ENCODE data around the gene RBP4.
"Not testable (repeated sequence)": the region's sequence is repeated elsewhere in the genome, so short reads cannot be mapped to it uniquely, and the experiment has no call there.

RBP4 gene

GRCh38 chr10:93566435-93567276, 34.4 kb downstream of the RBP4 start, which contains the start of gene FFAR4:
TSS of gene FFAR4 (plus strand) at chr10:93566665. CDS start at chr10:93566721, 56 bp downstream.
- DNase-seq (ENCODE audit: low read depth in 2 of 2): no peak

GRCh38 chr10:93565446-93565845, 35.6 kb downstream of the RBP4 start:
- DNase-seq (ENCODE audit: low read depth in 2 of 2): no peak

GRCh38 chr10:93560541-93560940, 40.5 kb downstream of the RBP4 start:
- no peak for DNase-seq (ENCODE audit: low read depth in 2 of 2)

- DNase-seq (ENCODE audit: low read depth in 2 of 2): no peak
These were observed 41.5 kb downstream of the RBP4 start for GRCh38 chr10:93559490-93559889.

- peak; percentile 31 to 41 for DNase-seq (ENCODE audit: low read depth in 2 of 2)
These were observed 46.1 kb downstream of the RBP4 start for GRCh38 chr10:93554760-93555432.

GRCh38 chr10:93554316-93554663, 46.7 kb downstream of the RBP4 start:
- DNase-seq (ENCODE audit: low read depth in 2 of 2): no peak

- DNase-seq (ENCODE audit: low read depth in 2 of 2): no peak
These were observed 47.3 kb downstream of the RBP4 start for GRCh38 chr10:93553482-93554315.

- DNase-seq (ENCODE audit: low read depth in 2 of 2): no peak
These were observed 48.3 kb downstream of the RBP4 start for GRCh38 chr10:93552780-93553179.

- DNase-seq (ENCODE audit: low read depth in 2 of 2): no peak
These were observed 50.4 kb downstream of the RBP4 start for GRCh38 chr10:93550606-93551005.

GRCh38 chr10:93548376-93549071, 52.5 kb downstream of the RBP4 start:
- no peak for DNase-seq (ENCODE audit: low read depth in 2 of 2)

- DNase-seq (ENCODE audit: low read depth in 2 of 2): no peak
These were observed 53.5 kb downstream of the RBP4 start for GRCh38 chr10:93547522-93547921.

- not testable (repeated sequence) for DNase-seq (ENCODE audit: low read depth in 2 of 2)
These were observed 54.0 kb downstream of the RBP4 start for GRCh38 chr10:93546995-93547394.

GRCh38 chr10:93542358-93542791, 58.7 kb downstream of the RBP4 start:
- DNase-seq (ENCODE audit: low read depth in 2 of 2): no peak
